ENCODE results near the gene KCTD6.

Gene KCTD6

DNA sequence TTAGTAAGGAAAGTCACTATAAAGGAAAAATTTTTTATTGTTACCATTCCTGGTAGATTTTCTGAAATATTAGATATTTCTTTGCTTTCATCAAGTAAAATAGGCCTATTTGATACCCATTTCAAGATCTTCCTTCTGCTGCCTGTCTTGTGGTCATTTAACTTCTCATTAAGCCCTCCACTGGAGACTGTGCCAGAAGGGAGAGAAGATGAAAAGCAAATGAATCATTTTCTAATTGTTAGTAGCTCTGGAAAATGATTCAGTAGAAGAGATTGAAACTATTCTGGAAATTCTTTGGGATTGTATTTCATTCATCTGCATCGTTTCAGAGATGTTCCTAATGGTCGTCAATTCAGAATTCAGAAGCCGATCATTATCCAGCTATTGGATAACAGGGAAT is 3.2 kb downstream of the KCTD6 start:
- H3K36me3 ChIP-seq, result peaks cover 8% of the 10 kb centered on the region
- DNase-seq, result no peak
- H3K9me3 ChIP-seq (ENCODE audit: severe bottlenecking), result no peaks in the 10 kb centered on the region
- H3K4me3 ChIP-seq (ENCODE audit: low read depth, low read length), result no peak overlapping the region
- TF ChIP-seq, protein P1, sequence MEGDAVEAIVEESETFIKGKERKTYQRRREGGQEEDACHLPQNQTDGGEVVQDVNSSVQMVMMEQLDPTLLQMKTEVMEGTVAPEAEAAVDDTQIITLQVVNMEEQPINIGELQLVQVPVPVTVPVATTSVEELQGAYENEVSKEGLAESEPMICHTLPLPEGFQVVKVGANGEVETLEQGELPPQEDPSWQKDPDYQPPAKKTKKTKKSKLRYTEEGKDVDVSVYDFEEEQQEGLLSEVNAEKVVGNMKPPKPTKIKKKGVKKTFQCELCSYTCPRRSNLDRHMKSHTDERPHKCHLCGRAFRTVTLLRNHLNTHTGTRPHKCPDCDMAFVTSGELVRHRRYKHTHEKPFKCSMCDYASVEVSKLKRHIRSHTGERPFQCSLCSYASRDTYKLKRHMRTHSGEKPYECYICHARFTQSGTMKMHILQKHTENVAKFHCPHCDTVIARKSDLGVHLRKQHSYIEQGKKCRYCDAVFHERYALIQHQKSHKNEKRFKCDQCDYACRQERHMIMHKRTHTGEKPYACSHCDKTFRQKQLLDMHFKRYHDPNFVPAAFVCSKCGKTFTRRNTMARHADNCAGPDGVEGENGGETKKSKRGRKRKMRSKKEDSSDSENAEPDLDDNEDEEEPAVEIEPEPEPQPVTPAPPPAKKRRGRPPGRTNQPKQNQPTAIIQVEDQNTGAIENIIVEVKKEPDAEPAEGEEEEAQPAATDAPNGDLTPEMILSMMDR (IDR thresholded peaks at IDR 0.05; ENCODE audit: low read depth, low read length), result no peak
- no peaks in the 10 kb centered on the region for H3K27me3 ChIP-seq (ENCODE audit: insufficient read depth, low read depth, severe bottlenecking)
- no peak overlapping the region for H3K27ac ChIP-seq

DNA sequence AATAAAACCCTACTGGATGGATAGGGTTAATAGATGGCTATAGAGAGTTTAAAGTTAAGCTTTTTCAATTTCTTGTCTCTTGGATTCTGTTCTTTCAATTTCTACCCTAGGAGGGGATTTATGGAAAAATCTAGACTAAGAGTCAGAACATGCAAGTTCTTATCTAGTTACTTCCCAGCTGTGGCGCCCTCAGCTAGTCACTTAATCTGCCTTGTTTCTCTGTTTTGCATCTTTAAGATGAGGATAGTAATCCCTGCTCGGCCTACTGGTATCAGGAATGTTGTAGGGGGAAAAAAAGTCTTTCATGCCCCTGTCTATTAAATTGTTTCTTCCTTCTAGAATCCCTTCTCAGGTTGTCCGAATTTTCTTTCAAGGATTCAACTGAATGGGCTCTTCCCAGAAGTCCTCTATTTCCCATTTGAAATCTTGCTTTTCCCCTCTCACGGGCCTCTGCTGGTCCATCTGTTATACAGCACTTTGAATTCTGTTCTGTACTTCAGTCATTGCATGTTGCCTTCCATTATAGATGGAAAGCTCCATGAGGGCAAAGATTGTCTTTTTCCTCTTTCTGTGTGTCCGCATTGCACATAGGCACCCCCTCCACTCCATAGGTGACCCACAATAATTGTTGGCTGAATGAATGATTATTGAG is 4.4 kb downstream of the KCTD6 start:
- TF ChIP-seq, protein P1 (IDR thresholded peaks at IDR 0.05; ENCODE audit: low read depth, low read length), result 0 out of 2 replicates have a peak, but pooled peaks have one; percentile 0
- Histone ChIP-seq H3K27ac (peak overlapping the region; percentile 35), H3K36me3 (peaks cover 18% of the 10 kb centered on the region), H3K4me3 (ENCODE audit: low read depth, low read length) (no peak overlapping the region), H3K9me3 (ENCODE audit: severe bottlenecking) (no peaks in the 10 kb centered on the region), H3K27me3 (ENCODE audit: insufficient read depth, low read depth, severe bottlenecking) (no peaks in the 10 kb centered on the region)
- peak; percentile 40 for DNase-seq

DNA sequence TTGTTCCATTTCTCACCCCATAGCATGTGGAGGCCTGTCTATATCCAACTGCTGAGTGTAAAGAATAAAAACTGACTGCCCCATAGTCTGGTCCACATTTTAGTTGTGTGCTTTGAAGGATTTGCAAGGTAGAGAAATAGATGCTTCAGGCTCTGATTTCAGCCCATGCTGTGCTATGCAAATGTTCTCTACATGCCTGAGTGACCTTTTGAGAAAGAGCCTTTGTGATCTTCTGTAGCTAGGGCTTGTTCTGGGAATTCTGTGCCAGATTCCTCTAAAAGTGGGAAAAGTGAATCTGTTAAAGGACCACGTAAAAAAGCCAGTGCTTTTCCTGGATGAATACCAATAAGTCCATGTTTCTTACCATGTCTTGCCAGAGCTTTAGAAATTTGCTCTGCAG is 5.2 kb downstream of the KCTD6 start:
- no peaks in the 10 kb centered on the region for H3K27me3 ChIP-seq (ENCODE audit: insufficient read depth, low read depth, severe bottlenecking)
- H3K36me3 ChIP-seq, result peaks cover 24% of the 10 kb centered on the region
- TF ChIP-seq, protein P1 (IDR thresholded peaks at IDR 0.05; ENCODE audit: low read depth, low read length), result no peak
- H3K4me3 ChIP-seq (ENCODE audit: low read depth, low read length), result no peak overlapping the region
- no peak for DNase-seq
- H3K9me3 ChIP-seq (ENCODE audit: severe bottlenecking), result no peaks in the 10 kb centered on the region
- no peak overlapping the region; the same call in 1 of the 2 replicates for H3K27ac ChIP-seq

DNA sequence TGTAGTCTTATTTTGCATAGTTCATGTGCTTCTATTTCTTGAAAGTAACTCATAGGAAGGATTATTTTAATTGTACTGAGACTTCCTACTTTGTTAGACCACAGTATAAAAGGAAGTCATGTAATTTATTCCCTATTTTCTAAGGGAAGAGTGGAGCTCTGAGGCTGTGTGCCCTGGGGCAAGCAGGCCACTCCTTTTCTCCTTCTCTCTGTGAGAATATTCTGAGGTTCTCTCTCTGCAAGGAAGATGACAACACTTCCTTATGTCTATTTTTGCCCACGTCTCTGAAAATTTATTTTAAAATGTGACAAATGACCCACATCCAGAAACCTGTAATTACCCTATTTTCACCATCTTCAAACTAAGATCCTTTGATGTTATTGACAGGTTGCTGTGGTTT is 11.0 kb downstream of the KCTD6 start:
- Histone ChIP-seq H3K27me3 (ENCODE audit: insufficient read depth, low read depth, severe bottlenecking) (no peaks in the 10 kb centered on the region), H3K27ac (no peak overlapping the region), H3K4me3 (ENCODE audit: low read depth, low read length) (no peak overlapping the region), H3K36me3 (peaks cover 35% of the 10 kb centered on the region), H3K9me3 (ENCODE audit: severe bottlenecking) (no peaks in the 10 kb centered on the region)
- TF ChIP-seq, protein P1 (IDR thresholded peaks at IDR 0.05; ENCODE audit: low read depth, low read length), result no peak
- no peak for DNase-seq

DNA sequence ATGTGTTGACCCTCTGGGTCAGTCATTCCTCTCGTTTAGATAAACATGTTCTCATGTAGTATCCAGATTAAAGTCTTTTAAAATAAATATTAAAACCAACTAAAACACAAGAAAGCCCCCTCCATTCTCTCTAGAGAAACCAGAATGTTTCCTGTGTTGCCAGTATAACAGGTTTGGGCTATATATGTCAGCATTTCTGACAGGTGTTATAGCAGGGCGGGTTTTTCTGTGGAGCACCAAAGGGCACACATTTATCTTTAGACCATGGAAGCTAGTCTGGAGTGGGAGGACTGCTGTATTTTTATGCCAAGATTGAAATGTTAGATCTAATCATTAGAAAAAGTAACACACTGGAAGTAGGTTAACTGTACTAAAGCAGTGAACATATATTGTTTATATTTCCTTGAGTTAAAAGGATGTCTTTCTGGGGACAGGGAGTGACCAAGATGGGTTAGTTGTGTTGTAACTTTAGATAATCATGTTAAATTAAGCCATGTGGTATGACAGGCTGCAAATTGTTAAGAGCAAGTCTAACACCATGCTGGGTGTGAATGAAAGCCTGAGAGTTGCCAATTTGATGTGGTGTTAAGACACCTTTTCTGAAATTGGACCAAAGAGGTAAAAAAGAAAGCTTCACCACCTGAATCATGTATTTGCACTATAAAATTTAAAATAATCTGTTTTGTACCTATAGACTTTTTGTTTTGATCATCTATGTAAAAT is 15.6 kb downstream of the KCTD6 start:
- no peak for DNase-seq
- Histone ChIP-seq H3K36me3 (peaks cover 8% of the 10 kb centered on the region), H3K27ac (no peak overlapping the region), H3K27me3 (ENCODE audit: insufficient read depth, low read depth, severe bottlenecking) (no peaks in the 10 kb centered on the region), H3K9me3 (ENCODE audit: severe bottlenecking) (no peaks in the 10 kb centered on the region), H3K4me3 (ENCODE audit: low read depth, low read length) (no peak overlapping the region)
- TF ChIP-seq, protein P1 (IDR thresholded peaks at IDR 0.05; ENCODE audit: low read depth, low read length), result no peak
